Tongue (tissue), 2 donors: ENCODE data around the gene MIEF1. TPM values are rescaled to one million over a fixed set of nuclear protein-coding genes. Genes with fewer than 3 reads are reported as not detected.

Source experiments
- DNase-seq: peaks from one replicate; pipeline ENCODE4 v3.0.0-alpha.2; 2015
- total RNA-seq: library from RNA; depleted of rRNA; stranded (reverse); fragments of >200 nt; gene quantifications from one replicate; pipeline ENCODE4 v1.2.3, GENCODE V29; 2014

MIEF1 gene
- total RNA-seq, 1 donor from 2014 or later: 16.0 TPM

GRCh38 chr22:39560127-39560526, 58.0 kb downstream of the MIEF1 start:
- no peak for DNase-seq

GRCh38 chr22:39562839-39563489, 60.9 kb downstream of the MIEF1 start:
- no peak for DNase-seq

- DNase-seq: no peak
These were observed 61.7 kb downstream of the MIEF1 start for GRCh38 chr22:39563571-39564428.

GRCh38 chr22:39565414-39565944, 63.4 kb downstream of the MIEF1 start:
- DNase-seq: no peak

- DNase-seq: no peak
These were observed 65.3 kb downstream of the MIEF1 start for GRCh38 chr22:39567135-39567946.

Other genes with a start within 250 kb of the MIEF1 start
- gene RPL3, start 182.7 kb upstream of the MIEF1 start, total RNA-seq: 2,266 TPM
- 20.0 TPM for gene SYNGR1, start 152.3 kb upstream of the MIEF1 start, total RNA-seq
- gene TAB1, start 102.5 kb upstream of the MIEF1 start, total RNA-seq: 27.3 TPM
- gene MGAT3, start 45.3 kb upstream of the MIEF1 start, total RNA-seq: 2.9 TPM
- gene ATF4, start 18.3 kb downstream of the MIEF1 start, total RNA-seq: 124 TPM
- 34.8 TPM for gene RPS19BP1, start 30.5 kb downstream of the MIEF1 start, total RNA-seq
- gene CACNA1I, start 68.5 kb downstream of the MIEF1 start, total RNA-seq: 0.10 TPM